CD1c-positive myeloid dendritic cell (primary cell): Measurements from ENCODE around the gene MMRN1.

Experiments used
- DNase-seq: peaks from one replicate; pipeline ENCODE4 v3.0.0-alpha.2; 2016; ENCODE audit errors: extremely low spot score

MMRN1 gene

DNA sequence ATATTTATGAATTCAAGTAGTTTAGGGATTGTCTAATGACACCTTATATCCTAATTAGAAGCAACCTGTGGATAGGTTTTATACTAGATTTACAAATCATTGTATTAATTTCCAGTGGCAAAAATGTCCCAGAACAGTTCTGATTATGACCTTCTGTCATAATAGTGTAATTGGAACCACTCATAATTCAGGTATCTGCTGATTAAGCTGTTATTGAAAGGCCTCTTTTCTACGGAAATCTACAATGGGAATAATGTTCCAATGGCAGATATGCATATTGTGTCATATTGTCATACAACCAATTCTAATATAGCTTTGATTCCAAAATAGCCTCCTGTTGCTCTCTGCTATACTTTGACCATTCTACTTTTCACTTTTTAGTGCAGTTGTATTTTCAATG lies 19.0 kb downstream of the MMRN1 start:
- no peak for DNase-seq

- DNase-seq = no peak
Measured at GRCh38 chr4:89914609-89915550, 20.2 kb downstream of the MMRN1 start.

DNA sequence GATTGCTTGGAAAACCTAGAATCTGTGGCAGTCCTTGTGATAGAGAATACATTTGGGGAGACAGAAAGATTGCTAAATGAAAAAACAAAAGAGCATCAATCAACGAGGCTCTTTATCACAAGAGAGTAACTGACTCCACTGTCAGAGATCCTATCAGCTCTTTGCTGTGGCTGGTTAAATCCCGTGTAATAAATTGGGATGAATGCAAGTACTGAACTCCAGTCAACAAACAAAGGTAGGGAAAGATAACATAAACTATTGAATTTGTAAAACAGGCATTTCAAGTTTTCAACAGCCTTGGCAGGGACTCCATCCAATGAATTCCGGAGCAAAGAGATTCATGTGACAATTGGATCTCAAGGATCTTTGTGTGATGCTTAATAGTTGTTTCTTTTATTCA lies 21.3 kb downstream of the MMRN1 start:
- DNase-seq = no peak

- DNase-seq = no peak
Measured at GRCh38 chr4:89922848-89923416, 28.3 kb downstream of the MMRN1 start.

GRCh38 chr4:89928838-89929237 lies 34.2 kb downstream of the MMRN1 start:
- no peak for DNase-seq

DNA sequence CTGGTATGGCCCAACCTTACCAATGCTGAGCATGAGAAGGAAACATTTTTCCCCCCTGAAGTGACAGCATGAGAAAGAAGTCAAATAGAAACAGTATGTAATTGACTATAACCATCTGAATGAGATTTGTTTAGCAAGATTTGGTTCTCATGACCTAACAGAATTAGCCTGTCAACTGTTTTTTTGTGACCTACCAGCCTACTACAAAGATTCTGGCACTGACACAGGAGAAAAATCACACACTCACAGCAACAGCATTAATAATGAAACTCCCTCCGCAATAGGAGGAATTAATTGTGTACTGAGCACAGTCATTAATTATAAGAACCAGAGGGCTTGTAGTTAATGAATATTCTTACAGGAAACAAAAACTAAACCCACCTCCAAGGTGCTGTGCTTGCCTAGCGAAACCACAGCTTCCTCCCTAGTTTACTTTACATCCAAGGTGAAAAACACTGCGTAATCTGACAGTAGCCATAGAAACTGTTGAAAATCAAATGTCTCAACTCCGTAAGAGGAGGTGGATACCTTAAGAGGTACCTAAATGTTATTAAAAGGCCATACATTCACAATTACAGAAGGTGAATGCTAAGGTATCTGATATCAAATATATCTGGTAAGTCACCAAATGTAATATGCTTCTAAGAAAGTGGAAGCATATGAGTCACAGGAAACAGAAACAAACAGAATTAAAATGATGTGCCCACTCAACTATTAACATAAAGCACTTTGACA lies 34.9 kb downstream of the MMRN1 start:
- no peak for DNase-seq

DNA sequence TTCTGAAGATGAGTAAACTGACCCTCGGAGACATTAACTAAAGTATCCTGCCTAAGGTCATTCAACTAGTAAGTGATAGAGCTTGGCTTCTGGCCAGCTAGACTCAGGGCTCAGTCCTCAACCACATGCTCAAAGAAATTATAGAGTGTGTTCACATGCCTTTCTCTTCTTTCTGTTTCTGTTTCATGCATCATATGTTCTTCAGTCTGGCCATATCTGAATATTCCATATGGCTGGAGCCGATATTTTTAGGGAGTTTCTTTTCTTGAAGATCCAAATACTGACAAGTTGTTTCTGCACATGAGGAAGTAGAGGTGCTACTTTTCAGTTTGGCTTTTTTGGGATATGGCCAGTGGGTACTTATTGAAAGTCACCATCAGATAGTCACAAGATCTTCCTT lies 44.9 kb downstream of the MMRN1 start:
- DNase-seq = no peak

GRCh38 chr4:89939994-89940393 lies 45.3 kb downstream of the MMRN1 start:
- no peak for DNase-seq

DNA sequence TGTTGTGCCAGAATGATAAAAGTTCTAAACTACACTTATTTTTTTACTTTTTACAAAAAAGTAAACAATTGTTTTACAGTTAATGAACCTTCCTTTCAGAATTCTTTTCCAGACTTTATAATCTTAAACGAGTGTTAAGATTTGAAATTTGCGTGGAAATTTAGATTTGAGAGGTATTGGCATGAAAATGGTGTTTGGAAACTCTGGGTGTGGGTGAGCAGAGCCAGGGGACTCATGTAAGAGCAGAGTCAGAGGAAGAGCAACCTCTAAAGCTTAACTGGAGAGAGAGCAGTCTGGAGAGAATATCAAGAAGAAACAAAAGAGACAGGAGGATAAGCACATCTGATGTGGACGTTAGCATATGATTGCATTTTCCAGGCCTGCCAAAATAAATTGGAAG lies 48.2 kb downstream of the MMRN1 start:
- no peak for DNase-seq

- DNase-seq = peak; percentile 22
Measured at GRCh38 chr4:89949782-89950387, 55.2 kb downstream of the MMRN1 start.

DNA sequence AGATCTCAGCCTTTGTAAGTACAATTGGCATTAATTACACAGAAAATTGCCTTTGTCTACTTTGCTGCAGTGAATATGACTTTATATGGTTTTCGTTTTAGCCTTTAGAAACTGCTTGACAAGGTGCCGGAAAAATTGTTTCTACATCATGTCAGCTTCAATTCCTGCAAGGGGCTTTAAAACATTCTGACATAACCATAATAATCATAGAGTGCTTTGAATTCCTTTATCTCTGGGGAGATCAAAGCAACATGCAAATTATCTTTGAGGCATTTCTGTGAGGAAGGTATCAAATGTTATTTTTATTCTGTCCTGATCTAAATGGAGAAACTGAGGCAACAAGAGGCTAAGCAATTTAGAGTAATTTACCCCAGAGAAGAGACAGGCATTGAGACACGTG lies 57.8 kb downstream of the MMRN1 start:
- no peak for DNase-seq

DNA sequence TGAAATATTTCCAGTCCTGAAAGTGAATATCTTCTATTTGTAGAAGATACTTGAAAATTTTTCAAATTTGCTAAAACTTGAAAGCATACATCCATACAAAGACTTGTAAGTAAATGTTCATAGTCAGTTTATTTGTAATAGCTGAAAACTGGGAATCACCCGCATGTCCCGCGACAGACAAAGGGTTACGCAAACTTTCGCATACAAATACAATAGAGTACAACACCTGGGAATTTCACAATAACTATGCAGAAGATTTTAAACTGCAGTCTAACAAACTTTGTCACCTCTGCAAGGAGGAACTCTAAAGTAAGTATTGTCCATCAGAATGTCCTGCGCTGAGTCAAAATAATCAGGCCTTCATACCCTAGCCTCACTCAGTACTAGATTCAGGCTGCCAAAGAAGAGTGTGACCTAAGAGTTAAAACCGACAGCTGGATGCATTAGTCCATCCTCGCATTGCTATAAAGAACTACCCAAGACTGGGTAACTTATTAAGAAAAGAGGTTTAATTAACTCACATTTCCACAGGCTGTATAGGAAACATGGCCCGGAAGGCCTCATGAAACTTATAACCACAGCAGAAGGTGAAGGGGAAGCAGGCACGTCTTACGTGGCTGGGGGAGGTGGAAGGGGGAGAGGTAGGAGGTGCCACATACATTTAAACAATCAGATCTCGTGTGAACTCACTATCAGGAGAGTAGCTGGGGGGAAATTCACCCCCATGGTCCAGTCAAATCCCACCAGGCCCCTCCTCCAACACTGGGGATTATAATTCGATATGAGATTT lies 60.4 kb downstream of the MMRN1 start:
- DNase-seq = no peak

DNA sequence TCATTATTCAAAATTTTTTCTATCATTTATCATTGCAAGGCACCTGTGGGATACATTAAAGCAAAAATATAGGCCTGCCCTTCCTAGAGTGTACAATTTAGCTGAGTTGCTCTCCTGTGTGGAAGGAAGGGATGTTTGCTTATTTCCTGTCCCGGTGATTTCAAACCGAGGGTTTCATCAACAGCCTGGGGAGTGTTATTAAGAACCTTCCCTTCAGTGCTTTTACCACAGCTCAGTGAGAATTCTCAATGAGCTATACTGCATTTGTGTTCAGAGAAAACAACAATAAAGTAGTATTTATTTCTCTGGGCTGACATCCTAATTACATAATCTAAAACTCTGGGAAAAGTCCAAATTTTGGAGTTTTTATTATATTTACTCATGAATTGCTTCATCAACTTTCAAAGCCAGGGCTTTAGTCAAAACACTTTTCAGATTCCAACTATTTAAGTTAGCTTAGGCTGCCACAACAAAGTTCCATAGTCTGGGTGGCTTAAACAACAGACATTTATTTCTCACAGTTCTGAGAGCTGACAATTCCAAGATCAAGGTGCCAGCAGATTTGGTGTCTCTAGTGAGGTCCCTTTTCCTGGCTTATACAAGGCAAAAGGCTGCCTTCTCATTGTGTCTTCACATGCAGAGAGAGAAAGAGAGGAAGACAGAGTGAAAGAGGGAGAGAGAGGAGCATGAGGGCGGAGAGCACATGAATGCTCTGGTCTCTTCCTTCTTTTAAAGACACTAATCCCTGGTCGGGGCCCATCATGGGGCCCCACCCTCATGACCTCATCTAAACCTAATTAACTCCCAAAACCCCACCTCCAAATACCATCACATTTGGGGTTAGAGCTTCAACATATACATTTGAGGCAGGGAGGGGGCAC lies 62.6 kb downstream of the MMRN1 start:
- DNase-seq = no peak

GRCh38 chr4:89981789-89982334 lies 87.2 kb downstream of the MMRN1 start:
- no peak for DNase-seq

GRCh38 chr4:89988268-89988667 lies 93.6 kb downstream of the MMRN1 start:
- DNase-seq = no peak

DNA sequence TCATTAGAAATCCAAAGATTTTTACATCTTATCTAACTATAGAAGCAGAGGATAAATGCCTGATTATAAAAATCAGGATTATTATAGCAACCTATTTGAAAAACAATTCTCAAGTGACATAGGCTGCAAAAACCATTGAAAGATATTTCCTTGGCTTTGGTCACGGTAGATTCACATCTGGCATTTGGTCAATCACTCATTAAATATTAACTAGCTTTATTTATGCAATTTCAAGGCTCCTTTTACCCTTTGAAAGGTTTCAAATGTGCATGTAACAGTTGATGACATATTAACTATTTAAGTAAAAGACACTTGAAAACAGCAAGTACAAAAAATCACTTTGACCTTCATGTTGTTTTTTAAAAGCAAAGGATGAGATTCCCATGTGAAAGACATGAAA lies 98.1 kb downstream of the MMRN1 start:
- no peak for DNase-seq

GRCh38 chr4:89994176-89994873 lies 99.7 kb downstream of the MMRN1 start:
- no peak for DNase-seq

- DNase-seq = no peak
Measured at GRCh38 chr4:89995006-89995405, 100.4 kb downstream of the MMRN1 start.

GRCh38 chr4:89995814-89996213 lies 101.2 kb downstream of the MMRN1 start:
- DNase-seq = no peak
